ENCODE data around the gene SULT1A1.

DNA sequence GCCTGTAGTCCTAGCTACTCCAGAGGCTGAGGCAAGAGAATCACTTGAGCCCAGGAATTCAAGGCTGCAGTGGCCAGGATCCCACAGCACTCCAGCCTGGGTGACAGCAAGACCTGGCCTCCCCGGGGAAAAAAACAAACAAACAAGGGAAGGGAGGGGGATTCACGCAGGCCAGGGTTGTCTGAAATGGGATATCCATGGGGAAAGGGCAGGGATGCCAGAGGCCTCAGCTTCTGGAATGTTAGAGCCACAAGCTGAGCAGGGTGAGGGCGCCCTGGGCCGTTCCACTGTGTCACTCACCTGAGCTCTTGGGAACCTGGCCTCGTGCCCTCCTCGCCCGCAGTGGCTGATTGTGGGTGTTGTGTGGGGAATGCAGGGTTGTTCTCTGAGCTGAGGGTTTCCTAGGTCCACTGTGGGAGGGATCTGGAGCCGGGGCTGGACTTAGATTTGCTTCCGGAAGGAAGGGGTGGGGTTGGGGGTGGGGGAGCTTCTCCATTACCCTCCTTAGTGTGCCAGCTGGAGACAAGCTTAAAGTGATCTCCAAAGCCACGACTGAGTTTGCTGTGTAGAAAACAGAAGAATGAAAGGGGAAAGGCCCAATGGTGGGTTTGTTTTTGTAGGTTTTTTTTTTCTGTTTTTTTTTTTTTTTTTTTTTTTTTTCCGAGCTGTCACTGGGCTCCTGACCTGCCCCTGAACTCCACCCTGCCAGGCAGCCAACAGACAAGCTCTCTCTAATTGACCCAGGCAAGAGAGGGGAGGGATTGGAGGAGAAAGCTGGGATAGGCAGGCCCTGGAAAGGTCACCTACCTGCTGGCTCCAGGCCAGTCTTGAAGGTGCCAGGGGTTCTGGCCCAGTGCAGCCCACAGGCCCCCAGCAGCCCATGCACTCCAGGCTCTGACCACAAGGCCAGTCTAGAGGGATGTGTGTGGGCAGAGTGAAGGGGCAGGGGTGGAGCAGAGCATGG is at the start of gene SULT1A1:
- TF ChIP-seq, protein P1, sequence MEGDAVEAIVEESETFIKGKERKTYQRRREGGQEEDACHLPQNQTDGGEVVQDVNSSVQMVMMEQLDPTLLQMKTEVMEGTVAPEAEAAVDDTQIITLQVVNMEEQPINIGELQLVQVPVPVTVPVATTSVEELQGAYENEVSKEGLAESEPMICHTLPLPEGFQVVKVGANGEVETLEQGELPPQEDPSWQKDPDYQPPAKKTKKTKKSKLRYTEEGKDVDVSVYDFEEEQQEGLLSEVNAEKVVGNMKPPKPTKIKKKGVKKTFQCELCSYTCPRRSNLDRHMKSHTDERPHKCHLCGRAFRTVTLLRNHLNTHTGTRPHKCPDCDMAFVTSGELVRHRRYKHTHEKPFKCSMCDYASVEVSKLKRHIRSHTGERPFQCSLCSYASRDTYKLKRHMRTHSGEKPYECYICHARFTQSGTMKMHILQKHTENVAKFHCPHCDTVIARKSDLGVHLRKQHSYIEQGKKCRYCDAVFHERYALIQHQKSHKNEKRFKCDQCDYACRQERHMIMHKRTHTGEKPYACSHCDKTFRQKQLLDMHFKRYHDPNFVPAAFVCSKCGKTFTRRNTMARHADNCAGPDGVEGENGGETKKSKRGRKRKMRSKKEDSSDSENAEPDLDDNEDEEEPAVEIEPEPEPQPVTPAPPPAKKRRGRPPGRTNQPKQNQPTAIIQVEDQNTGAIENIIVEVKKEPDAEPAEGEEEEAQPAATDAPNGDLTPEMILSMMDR (conservative IDR thresholded peaks at IDR 0.05): no peak
- no peak for TF ChIP-seq EZH2 (IDR thresholded peaks at IDR 0.05; ENCODE audit: low read depth)

Measured in PC-9 (cell line).